Central memory CD8-positive, alpha-beta T cell (primary cell): Measurements from ENCODE around the gene ISLR2.
"Not testable (repeated sequence)": the region's sequence is repeated elsewhere in the genome, so short reads cannot be mapped to it uniquely, and the experiment has no call there.

ENCODE experiments used
- ATAC-seq: fragments of 150-1000 bp; cut with Tn5 transposase; replicated peaks from 2 replicates; pipeline ENCODE4 v1.10.0; 2022; ENCODE audit warnings: mild to moderate bottlenecking, moderate FRiP score, moderate number of reproducible peaks; ENCODE audit not compliant: poor library complexity, severe bottlenecking; ENCODE audit errors: extremely low read depth
- DNase-seq, 2 donors: peaks; one replicate each; pipeline ENCODE4 v3.0.0; 2021; ENCODE audit warnings: low spot score in 2 of 2
- H3K27ac Mint-ChIP-seq: one replicate; pipeline ENCODE4 v1.8.0; 2022; ENCODE audit warnings: low read depth, mild to moderate bottlenecking, moderate library complexity, mixed read lengths
- H3K27me3 Mint-ChIP-seq: one replicate; pipeline ENCODE4 v1.8.0; 2022; ENCODE audit warnings: mixed read lengths
- H3K36me3 Mint-ChIP-seq: one replicate; pipeline ENCODE4 v1.8.0; 2022; ENCODE audit warnings: mild to moderate bottlenecking, moderate library complexity, mixed read lengths; ENCODE audit not compliant: insufficient read depth
- H3K4me1 Mint-ChIP-seq: one replicate; pipeline ENCODE4 v1.8.0; 2022; ENCODE audit warnings: mixed read lengths
- H3K4me3 Mint-ChIP-seq: one replicate; pipeline ENCODE4 v1.8.0; 2022; ENCODE audit warnings: mild to moderate bottlenecking, moderate library complexity, mixed read lengths
- H3K9me3 Mint-ChIP-seq: one replicate; pipeline ENCODE4 v1.8.0; 2022; ENCODE audit warnings: mixed read lengths

Gene ISLR2

GRCh38 chr15:74155766-74156417 lies 25.5 kb downstream of the ISLR2 start:
- H3K27ac Mint-ChIP-seq, result no peak overlapping the region
- DNase-seq, result no peak
- no peaks in the 10 kb centered on the region for H3K4me1 Mint-ChIP-seq
- ATAC-seq, result no peak
- H3K36me3 Mint-ChIP-seq, result peaks cover 3% of the 10 kb centered on the region
- H3K9me3 Mint-ChIP-seq, result no peaks in the 10 kb centered on the region
- no peak overlapping the region for H3K4me3 Mint-ChIP-seq
- H3K27me3 Mint-ChIP-seq, result peaks cover 63% of the 10 kb centered on the region

GRCh38 chr15:74156678-74157411 lies 26.5 kb downstream of the ISLR2 start:
- Mint-ChIP-seq H3K36me3 (peaks cover 3% of the 10 kb centered on the region), H3K4me3 (no peak overlapping the region), H3K4me1 (no peaks in the 10 kb centered on the region), H3K9me3 (no peaks in the 10 kb centered on the region), H3K27me3 (peaks cover 62% of the 10 kb centered on the region), H3K27ac (no peak overlapping the region)
- DNase-seq, result no peak
- no peak for ATAC-seq

GRCh38 chr15:74157868-74158827 lies 27.8 kb downstream of the ISLR2 start:
- Mint-ChIP-seq H3K4me3 (no peak overlapping the region), H3K4me1 (no peaks in the 10 kb centered on the region), H3K36me3 (peaks cover 3% of the 10 kb centered on the region), H3K27me3 (peaks cover 62% of the 10 kb centered on the region), H3K9me3 (no peaks in the 10 kb centered on the region), H3K27ac (no peak overlapping the region)
- no peak for ATAC-seq
- DNase-seq, result no peak

- Mint-ChIP-seq H3K4me1 (no peaks in the 10 kb centered on the region), H3K4me3 (no peak overlapping the region), H3K27ac (no peak overlapping the region), H3K27me3 (peaks cover 63% of the 10 kb centered on the region), H3K36me3 (peaks cover 3% of the 10 kb centered on the region), H3K9me3 (no peaks in the 10 kb centered on the region)
- ATAC-seq (no peak), DNase-seq (no peak)
Measured at GRCh38 chr15:74158855-74159650, 28.7 kb downstream of the ISLR2 start.

GRCh38 chr15:74159773-74160172 lies 29.4 kb downstream of the ISLR2 start:
- H3K4me1 Mint-ChIP-seq, result no peaks in the 10 kb centered on the region
- H3K36me3 Mint-ChIP-seq, result peaks cover 3% of the 10 kb centered on the region
- no peak for ATAC-seq

GRCh38 chr15:74160390-74160789 lies 30.0 kb downstream of the ISLR2 start:
- not testable (repeated sequence) for H3K4me1 Mint-ChIP-seq, ATAC-seq, DNase-seq, H3K4me3 Mint-ChIP-seq, H3K27ac Mint-ChIP-seq, H3K36me3 Mint-ChIP-seq, H3K9me3 Mint-ChIP-seq
- H3K27me3 Mint-ChIP-seq, result peaks cover 68% of the 10 kb centered on the region

More at GRCh38 chr15:74159773-74160172, 29.4 kb downstream of the ISLR2 start:
- peaks cover 68% of the 10 kb centered on the region for H3K27me3 Mint-ChIP-seq
- H3K9me3 Mint-ChIP-seq, result no peaks in the 10 kb centered on the region
- H3K27ac Mint-ChIP-seq, result no peak overlapping the region
- no peak for DNase-seq
- no peak overlapping the region for H3K4me3 Mint-ChIP-seq

GRCh38 chr15:74162195-74162536 lies 31.8 kb downstream of the ISLR2 start:
- peaks cover 73% of the 10 kb centered on the region for H3K27me3 Mint-ChIP-seq
- H3K36me3 Mint-ChIP-seq, H3K27ac Mint-ChIP-seq, ATAC-seq, H3K9me3 Mint-ChIP-seq, H3K4me1 Mint-ChIP-seq, DNase-seq, H3K4me3 Mint-ChIP-seq: not testable (repeated sequence)

GRCh38 chr15:74165461-74165860 lies 35.1 kb downstream of the ISLR2 start:
- DNase-seq (no peak), ATAC-seq (no peak)
- no peak overlapping the region for H3K27ac Mint-ChIP-seq
- no peaks in the 10 kb centered on the region for H3K36me3 Mint-ChIP-seq
- no peaks in the 10 kb centered on the region for H3K4me1 Mint-ChIP-seq
- no peak overlapping the region for H3K4me3 Mint-ChIP-seq
- no peaks in the 10 kb centered on the region for H3K9me3 Mint-ChIP-seq
- peaks cover 77% of the 10 kb centered on the region for H3K27me3 Mint-ChIP-seq

- no peak for DNase-seq
- H3K4me1 Mint-ChIP-seq, result no peaks in the 10 kb centered on the region
- no peak for ATAC-seq
Measured at GRCh38 chr15:74167891-74168331, 37.5 kb downstream of the ISLR2 start.

GRCh38 chr15:74168711-74169126 lies 38.3 kb downstream of the ISLR2 start:
- Mint-ChIP-seq H3K27me3 (peaks cover 50% of the 10 kb centered on the region), H3K4me1 (no peaks in the 10 kb centered on the region), H3K9me3 (no peaks in the 10 kb centered on the region), H3K36me3 (no peaks in the 10 kb centered on the region), H3K27ac (no peak overlapping the region), H3K4me3 (no peak overlapping the region)
- ATAC-seq (no peak), DNase-seq (no peak)

More at GRCh38 chr15:74167891-74168331, 37.5 kb downstream of the ISLR2 start:
- Mint-ChIP-seq H3K27me3 (peaks cover 58% of the 10 kb centered on the region), H3K9me3 (no peaks in the 10 kb centered on the region), H3K27ac (no peak overlapping the region), H3K36me3 (no peaks in the 10 kb centered on the region), H3K4me3 (no peak overlapping the region)

- Mint-ChIP-seq H3K4me1 (no peaks in the 10 kb centered on the region), H3K36me3 (no peaks in the 10 kb centered on the region), H3K9me3 (no peaks in the 10 kb centered on the region), H3K4me3 (no peak overlapping the region), H3K27ac (no peak overlapping the region), H3K27me3 (peaks cover 35% of the 10 kb centered on the region)
- ATAC-seq, result no peak
- no peak for DNase-seq
Measured at GRCh38 chr15:74170071-74170844, 39.9 kb downstream of the ISLR2 start.
